GM12878 (cell line): ENCODE results near the gene GRM7. TPM values are rescaled to one million over a fixed set of nuclear protein-coding genes. Genes with fewer than 3 reads are reported as not detected.

Experiments used
- ATAC-seq: fragments of 200-7000 bp; cut with Tn5 transposase; 3 replicates; pipeline ENCODE4 v1.9.1; 2020; ENCODE audit warnings: mild to moderate bottlenecking, moderate library complexity
- BruUV-seq: library from RNA; stranded (reverse); fragments of 400-500 nt; replicated peaks from 2 replicates; lab custom pipeline; 2021; lab: Mats Ljungman, UMichigan
- CTCF ChIA-PET: fragments of 300-600 bp; sonication (Branson Sonifier 250); formaldehyde crosslinking; extraction: SDS; loops from one replicate; lab custom pipeline; 2021; ENCODE audit warnings: inconsistent platforms; lab: Yijun Ruan, JAX
- POLR2A ChIA-PET: fragments of 350-600 bp; formaldehyde crosslinking; extraction: SDS; loops from one replicate; lab custom pipeline; 2021; ENCODE audit warnings: inconsistent platforms; lab: Charles Lee
- RAD21 ChIA-PET: fragments of 300-600 bp; sonication (Branson Sonifier 250); formaldehyde crosslinking; loops from one replicate; lab custom pipeline; 2023; ENCODE audit warnings: antibody characterized with exemption; ENCODE audit not compliant: unreplicated experiment; lab: Charles Lee
- SMC1A ChIA-PET: fragments of 300-600 bp; sonication (Branson Sonifier 250); formaldehyde crosslinking; loops from one replicate; lab custom pipeline; 2023; ENCODE audit not compliant: unreplicated experiment, uncharacterized antibody; lab: Charles Lee
- DNase-seq: peaks from one replicate; pipeline ENCODE4 v3.0.0-alpha.2; 2011; ENCODE audit warnings: low read depth, low spot score
- FAIRE-seq: peaks from 3 replicates; lab custom pipeline; 2011; peaks lifted over from hg19 to GRCh38; lab: Jason Lieb, UNC
- H2AFZ ChIP-seq: 2 replicates; pipeline ENCODE4 v1.6.0; 2011; ENCODE audit warnings: low read depth, low read length, control low read depth; ENCODE audit not compliant: control insufficient read depth
- H3K27ac ChIP-seq: 2 replicates; pipeline ENCODE4 v1.5.1; 2011; ENCODE audit warnings: control low read depth; ENCODE audit not compliant: control insufficient read depth, insufficient read depth
- H3K27me3 ChIP-seq, 2 experiments: replicated peaks in 1 of 2; 2 replicates each; pipeline versions ENCODE4 v1.6.0 to v1.6.1; 2011; ENCODE audit warnings: low read length in 1 of 2; ENCODE audit not compliant: control insufficient read depth in 2 of 2, insufficient read depth in 2 of 2
- H3K36me3 ChIP-seq, 2 experiments: 2 replicates each; pipeline ENCODE4 v1.5.1; 2011; ENCODE audit warnings: low read length in 1 of 2; ENCODE audit not compliant: control insufficient read depth in 2 of 2, insufficient read depth in 2 of 2
- H3K4me1 ChIP-seq: 2 replicates; pipeline ENCODE4 v1.6.1; 2011; ENCODE audit warnings: mild to moderate bottlenecking, low read length, moderate library complexity, mixed read lengths; ENCODE audit not compliant: control insufficient read depth, insufficient read depth
- H3K4me2 ChIP-seq: 2 replicates; pipeline ENCODE4 v1.6.0; 2011; ENCODE audit warnings: control low read depth; ENCODE audit not compliant: control insufficient read depth, insufficient read depth
- H3K4me3 ChIP-seq: fragments of 200-600 bp; sonication (generic); 2 replicates; pipeline ENCODE4 v1.5.1; 2016
- H3K79me2 ChIP-seq: 2 replicates; pipeline ENCODE4 v1.6.0; 2011; ENCODE audit warnings: low read length; ENCODE audit not compliant: control insufficient read depth, insufficient read depth
- H3K9ac ChIP-seq: 2 replicates; pipeline ENCODE4 v1.8.0; 2011; ENCODE audit warnings: low read length, control low read depth, mixed read lengths; ENCODE audit not compliant: control insufficient read depth, insufficient read depth
- H3K9me3 ChIP-seq: replicated peaks from 3 replicates; pipeline ENCODE4 v1.5.1; 2011; ENCODE audit warnings: mild to moderate bottlenecking, low read length; ENCODE audit not compliant: control insufficient read depth, insufficient read depth
- H4K20me1 ChIP-seq: 2 replicates; pipeline ENCODE4 v1.6.0; 2011; ENCODE audit not compliant: control insufficient read depth, insufficient read depth
- ATF3 ChIP-seq: IDR thresholded peaks from 2 replicates; pipeline ENCODE4 v1.6.1; 2011; ENCODE audit warnings: low read depth, mild to moderate bottlenecking, low read length, moderate library complexity, borderline replicate concordance; ENCODE audit errors: extremely low read depth
- E4F1 ChIP-seq: fragments of 450-650 bp; IDR thresholded peaks from 2 replicates; pipeline ENCODE4 v1.6.1; 2018; ENCODE audit warnings: borderline replicate concordance, mild to moderate bottlenecking; ENCODE audit not compliant: partially characterized antibody
- FOXK2 ChIP-seq: fragments of 450-650 bp; IDR thresholded peaks from 2 replicates; pipeline ENCODE4 v1.6.1; 2017; ENCODE audit warnings: mild to moderate bottlenecking, moderate library complexity
- PRDM15 ChIP-seq: fragments of 450-650 bp; formaldehyde crosslinking; IDR thresholded peaks from 2 replicates; pipeline ENCODE4 v1.4.0; 2020; ENCODE audit warnings: mild to moderate bottlenecking, moderate library complexity
- ZBTB11 ChIP-seq: fragments of 450-650 bp; formaldehyde crosslinking; IDR thresholded peaks from 2 replicates; pipeline ENCODE4 v1.5.0; 2022; ENCODE audit warnings: mild to moderate bottlenecking, missing genetic modification characterization
- WGBS: methylation state at CpG from one replicate; pipeline ENCODE4 v1.1.6; 2016; ENCODE audit warnings: low lambda C conversion rate; ENCODE audit not compliant: insufficient replicate concordance, insufficient coverage; ENCODE audit errors: missing lambda C conversion rate; 5-methylcytosine and 5-hydroxymethylcytosine counted together
- in situ Hi-C: fragments of 300-500 bp; cut with MboI; formaldehyde crosslinking; loops from 9 replicates; pipeline ENCODE4 v1.14.3; 2018; ENCODE audit warnings: mixed read lengths
- intact Hi-C: fragments of 100-400 bp; cut with micrococcal nuclease; formaldehyde crosslinking; loops from one replicate; pipeline ENCODE4 v1.14.2; 2022; ENCODE audit not compliant: unreplicated experiment
- polyA plus RNA-seq, 11 experiments: library from polyadenylated mRNA; depleted of rRNA in 4 of 11; unstranded in 6 of 11; stranded (reverse) in 5 of 11; fragments of >200 nt; fragmentation: Nextera tagmentation in 4 of 11; fragmentation: Illumina TruSeq in 1 of 11; extraction: Ambion mirVana in 4 of 11; extraction: Trizol in 1 of 11; gene quantifications; 1 replicate in 1 of 11; 2 replicates in 10 of 11; pipeline versions ENCODE4 v1.2.1 to v1.2.3, GENCODE V29; 2011 to 2016; ENCODE audit warnings: inconsistent platforms in 2 of 11, missing spikeins in 2 of 11, low read depth in 1 of 11
- total RNA-seq, 4 experiments: library from RNA; depleted of rRNA in 3 of 4; stranded (reverse); fragments of >200 nt in 3 of 4; fragmentation: Illumina TruSeq in 1 of 4; extraction: Trizol in 1 of 4; gene quantifications; 2 replicates each; pipeline versions ENCODE4 v1.2.1 to v1.2.3, GENCODE V29; 2013 to 2021

GRM7 gene
- total and polyA plus RNA-seq, 10 of the 15 experiments (the other 5 are each of a cell fraction or from before 2014, with no cell fraction given) = not detected

GRCh38 chr3:7573330-7573729 lies 712.4 kb downstream of the GRM7 start:
- H3K4me3 ChIP-seq = no peak overlapping the region
- H2AFZ ChIP-seq = no peak overlapping the region
- no peak for DNase-seq
- no peaks in the 10 kb centered on the region for H4K20me1 ChIP-seq
- WGBS = 47% methylated on average over 2 of the region's 2 CpGs
- intact Hi-C loops (no loop called here), in situ Hi-C loops (no loop called here)
- no peak overlapping the region for H3K27ac ChIP-seq
- H3K27me3 ChIP-seq = no peaks in the 10 kb centered on the region
- CTCF ChIA-PET = no interaction called here
- RAD21 ChIA-PET = interaction anchor here (1.2 to 2.3 kb wide), 2 partner anchors 12 to 126 kb away, joined by 4 to 7 read pairs; no protein-coding TSS in a partner anchor
- BruUV-seq = no TSS peak
- POLR2A ChIA-PET = interaction anchor here (0.5 to 1.5 kb wide), 2 partner anchors 10 to 96 kb away, joined by 3 to 5 read pairs; no protein-coding TSS in a partner anchor
- TF ChIP-seq E4F1 = no peak
- no peak for TF ChIP-seq ZBTB11 (CRISPR knock-in tag)
- no peak for TF ChIP-seq PRDM15
- TF ChIP-seq ATF3 = no peak
- no peak for TF ChIP-seq FOXK2
- H3K9me3 ChIP-seq = no peaks in the 10 kb centered on the region
- no peak overlapping the region for H3K4me2 ChIP-seq
- no peak for ATAC-seq
- no peak for FAIRE-seq
- SMC1A ChIA-PET = interaction anchor here (0.7 to 2.4 kb wide), 3 partner anchors 10 to 64 kb away, joined by 3 to 10 read pairs (median 5); no protein-coding TSS in a partner anchor
- H3K9ac ChIP-seq = no peak overlapping the region
- no peaks in the 10 kb centered on the region for H3K36me3 ChIP-seq
- no peaks in the 10 kb centered on the region for H3K4me1 ChIP-seq
- H3K79me2 ChIP-seq = no peaks in the 10 kb centered on the region
